ENCODE data around the gene NUMB.
A peak's percentile ranks its signal among the peaks of the same experiment; 100 is the strongest.

The NUMB gene

GRCh38 chr14:73255693-73256225 is 202.6 kb downstream of the NUMB start:
- no peak for DNase-seq

- DNase-seq: no peak
Measured at GRCh38 chr14:73255005-73255400, 203.3 kb downstream of the NUMB start.

GRCh38 chr14:73254247-73255004 is 203.9 kb downstream of the NUMB start:
- DNase-seq: no peak

GRCh38 chr14:73253721-73254120 is 204.6 kb downstream of the NUMB start:
- no peak for DNase-seq

- DNase-seq: no peak
Measured at GRCh38 chr14:73253323-73253610, 205.1 kb downstream of the NUMB start.

GRCh38 chr14:73252491-73253322 is 205.6 kb downstream of the NUMB start:
- DNase-seq: no peak

- DNase-seq: no peak
Measured at GRCh38 chr14:73251516-73252215, 206.7 kb downstream of the NUMB start.

- DNase-seq: no peak
Measured at GRCh38 chr14:73250781-73251500, 207.4 kb downstream of the NUMB start.

GRCh38 chr14:73250317-73250713 is 208.0 kb downstream of the NUMB start:
- no peak for DNase-seq

GRCh38 chr14:73249564-73250316 is 208.6 kb downstream of the NUMB start:
- DNase-seq: no peak

- no peak for DNase-seq
Measured at GRCh38 chr14:73249108-73249507, 209.2 kb downstream of the NUMB start.

GRCh38 chr14:73248108-73248868 is 210.1 kb downstream of the NUMB start:
- peak; percentile 42 for DNase-seq

- DNase-seq: no peak
Measured at GRCh38 chr14:73246387-73247150, 211.8 kb downstream of the NUMB start.

- no peak for DNase-seq
Measured at GRCh38 chr14:73245480-73246325, 212.6 kb downstream of the NUMB start.

GRCh38 chr14:73244541-73245290 is 213.6 kb downstream of the NUMB start:
- no peak for DNase-seq

- DNase-seq: no peak
Measured at GRCh38 chr14:73243748-73244147, 214.6 kb downstream of the NUMB start.

- DNase-seq: no peak
Measured at GRCh38 chr14:73243341-73243740, 215.0 kb downstream of the NUMB start.

- no peak for DNase-seq
Measured at GRCh38 chr14:73242357-73242901, 215.9 kb downstream of the NUMB start.
